Pulmonary artery endothelial cell (primary cell): ENCODE results near the gene RIT2. TPM values are rescaled to one million over a fixed set of nuclear protein-coding genes. Genes with fewer than 3 reads are reported as not detected.

Experiments used
- DNase-seq: peaks from one replicate; pipeline ENCODE4 v3.0.0-alpha.2; 2011; ENCODE audit warnings: low read depth, low spot score
- total RNA-seq: library from RNA; depleted of rRNA; stranded (reverse); fragments of >200 nt; gene quantifications from 2 replicates; pipeline ENCODE4 v1.2.3, GENCODE V29; 2014

RIT2 gene
- total RNA-seq, 1 donor from 2014 or later, result not detected

GRCh38 chr18:43081396-43081795 lies 34.1 kb downstream of the RIT2 start:
- no peak for DNase-seq

- DNase-seq, result no peak
These were observed 34.8 kb downstream of the RIT2 start for GRCh38 chr18:43080671-43081070.

GRCh38 chr18:43079422-43079821 lies 36.1 kb downstream of the RIT2 start:
- no peak for DNase-seq

GRCh38 chr18:43078478-43079092 lies 36.9 kb downstream of the RIT2 start:
- DNase-seq, result no peak

- no peak for DNase-seq
These were observed 37.8 kb downstream of the RIT2 start for GRCh38 chr18:43077510-43078308.

- no peak for DNase-seq
These were observed 41.7 kb downstream of the RIT2 start for GRCh38 chr18:43073771-43074170.

GRCh38 chr18:43068781-43069180 lies 46.7 kb downstream of the RIT2 start:
- no peak for DNase-seq

GRCh38 chr18:43067570-43067969 lies 47.9 kb downstream of the RIT2 start:
- no peak for DNase-seq

GRCh38 chr18:43061816-43062215 lies 53.7 kb downstream of the RIT2 start:
- no peak for DNase-seq

GRCh38 chr18:43061318-43061717 lies 54.2 kb downstream of the RIT2 start:
- no peak for DNase-seq

GRCh38 chr18:43060020-43060419 lies 55.5 kb downstream of the RIT2 start:
- no peak for DNase-seq

GRCh38 chr18:43054815-43055519 lies 60.5 kb downstream of the RIT2 start:
- no peak for DNase-seq

GRCh38 chr18:43049021-43049420 lies 66.5 kb downstream of the RIT2 start:
- no peak for DNase-seq

GRCh38 chr18:43046322-43046721 lies 69.2 kb downstream of the RIT2 start:
- no peak for DNase-seq

GRCh38 chr18:43043626-43044025 lies 71.9 kb downstream of the RIT2 start:
- no peak for DNase-seq

- no peak for DNase-seq
These were observed 75.2 kb downstream of the RIT2 start for GRCh38 chr18:43040281-43040680.

- DNase-seq, result no peak
These were observed 80.6 kb downstream of the RIT2 start for GRCh38 chr18:43034683-43035500.

GRCh38 chr18:43031169-43031568 lies 84.3 kb downstream of the RIT2 start:
- no peak for DNase-seq

GRCh38 chr18:43029414-43029813 lies 86.1 kb downstream of the RIT2 start:
- DNase-seq, result no peak

GRCh38 chr18:43022874-43023273 lies 92.6 kb downstream of the RIT2 start:
- no peak for DNase-seq

- no peak for DNase-seq
These were observed 97.9 kb downstream of the RIT2 start for GRCh38 chr18:43017622-43018021.

- no peak for DNase-seq
These were observed 102.0 kb downstream of the RIT2 start for GRCh38 chr18:43013486-43013885.
